Sigmoid colon (tissue), 4 donors: ENCODE data around the gene MUC20.

Source experiments
- CTCF ChIP-seq, 4 experiments: fragments of 450-650 bp in 3 of 4; fragments of 200-600 bp in 1 of 4; IDR thresholded peaks; one replicate each; pipeline ENCODE4 v1.5.1; 2016 to 2019; ENCODE audit warnings: antibody characterized with exemption in 4 of 4, mild to moderate bottlenecking in 3 of 4, moderate library complexity in 2 of 4
- POLR2A ChIP-seq, 2 donors: fragments of 450-650 bp; IDR thresholded peaks; one replicate each; pipeline ENCODE4 v1.6.1; 2016; ENCODE audit warnings: antibody characterized with exemption in 2 of 2, mild to moderate bottlenecking in 2 of 2, moderate library complexity in 2 of 2
- POLR2AphosphoS5 ChIP-seq, 4 donors: sonication (generic); formaldehyde crosslinking; IDR thresholded peaks; one replicate each; pipeline ENCODE4 v1.6.1; 2017; ENCODE audit warnings: antibody characterized with exemption in 4 of 4

GRCh38 chr3:195751560-195751959 is 30.8 kb downstream of the MUC20 start:
- no peak for TF ChIP-seq CTCF (IDR thresholded peaks at IDR 0.05)
- no peak for TF ChIP-seq POLR2A (IDR thresholded peaks at IDR 0.05)
- no peak for TF ChIP-seq POLR2AphosphoS5 (IDR thresholded peaks at IDR 0.05)
